K562 (cell line): ENCODE results near the gene GLP1R. TPM values are rescaled to one million over a fixed set of nuclear protein-coding genes. Genes with fewer than 3 reads are reported as not detected.

Experiments
- ATAC-seq: fragments of 200-7000 bp; cut with Tn5 transposase; 3 replicates; pipeline ENCODE4 v1.9.1; 2020; ENCODE audit warnings: moderate library complexity
- BruUV-seq: library from RNA; stranded (reverse); fragments of 400-500 nt; replicated peaks from 2 replicates; lab custom pipeline; 2021; lab: Mats Ljungman, UMichigan
- CTCF ChIA-PET: fragments of 300-600 bp; formaldehyde crosslinking; extraction: SDS; loops from one replicate; lab custom pipeline; 2021; ENCODE audit warnings: low intra/inter-chr PET ratio; lab: Yijun Ruan, JAX
- POLR2A ChIA-PET: fragments of 300-600, 350-650 bp; sonication (Branson Sonifier 250); formaldehyde crosslinking; extraction: SDS; loops from one replicate; lab custom pipeline; 2021; ENCODE audit warnings: antibody characterized with exemption, inconsistent platforms; lab: Yijun Ruan, JAX
- DNase-seq, 4 experiments: peaks; one replicate each; pipeline versions ENCODE4 v3.0.0 to v3.0.0-alpha.2; 2011 to 2018; ENCODE audit warnings: low spot score in 3 of 4, mixed read lengths in 3 of 4; ENCODE audit errors: extremely low read depth in 1 of 4
- FAIRE-seq: peaks from 2 replicates; lab custom pipeline; 2011; peaks lifted over from hg19 to GRCh38; lab: Jason Lieb, UNC
- H2AFZ ChIP-seq: 2 replicates; pipeline ENCODE4 v1.6.0; 2011; ENCODE audit warnings: low read depth, low read length, control low read depth, inconsistent platforms
- H3K27ac ChIP-seq: fragments of 200-600 bp; 3 replicates; pipeline ENCODE4 v1.8.0; 2011; ENCODE audit warnings: low read depth, mild to moderate bottlenecking, control low read depth, inconsistent platforms, low read length, moderate library complexity, mixed read lengths; ENCODE audit errors: extremely low read depth
- H3K27me3 ChIP-seq, 2 experiments: fragments of 300-600 bp in 1 of 2; 2 replicates in 1 of 2; 3 replicates in 1 of 2; pipeline versions ENCODE4 v1.6.0 to v1.8.0; 2011; ENCODE audit warnings: inconsistent platforms in 2 of 2, low read length in 2 of 2, mild to moderate bottlenecking in 1 of 2, mixed read lengths in 1 of 2, moderate library complexity in 1 of 2; ENCODE audit not compliant: control insufficient read depth in 2 of 2, insufficient read depth in 2 of 2
- H3K36me3 ChIP-seq: fragments of 300-600 bp; 3 replicates; pipeline ENCODE4 v1.8.0; 2011; ENCODE audit warnings: mild to moderate bottlenecking, low read length, inconsistent platforms; ENCODE audit not compliant: control insufficient read depth, insufficient read depth
- H3K4me1 ChIP-seq, 2 experiments: fragments of 200-600 bp in 1 of 2; replicated peaks in 1 of 2; 2 replicates in 1 of 2; 3 replicates in 1 of 2; pipeline versions ENCODE4 v1.5.1 to v1.8.0; 2011; ENCODE audit warnings: inconsistent platforms in 2 of 2, low read length in 2 of 2, mild to moderate bottlenecking in 1 of 2, mixed read lengths in 1 of 2, moderate library complexity in 1 of 2; ENCODE audit not compliant: control insufficient read depth in 2 of 2, insufficient read depth in 2 of 2
- H3K4me2 ChIP-seq: 2 replicates; pipeline ENCODE4 v1.6.1; 2011; ENCODE audit warnings: low read length, control low read depth, inconsistent platforms, mixed read lengths; ENCODE audit not compliant: insufficient read depth
- H3K4me3 ChIP-seq: fragments of 200-600 bp; sonication (generic), shearing (Covaris generic); 2 replicates; pipeline ENCODE4 v1.5.1; 2016; ENCODE audit warnings: control low read depth, inconsistent platforms
- H3K79me2 ChIP-seq: fragments of 200-600 bp; 3 replicates; pipeline ENCODE4 v1.8.0; 2011; ENCODE audit warnings: low read length, inconsistent platforms; ENCODE audit not compliant: control insufficient read depth, insufficient read depth
- H3K9ac ChIP-seq, 2 experiments: 2 replicates each; pipeline versions ENCODE4 v1.6.0 to v1.6.1; 2011; ENCODE audit warnings: low read depth in 2 of 2, low read length in 2 of 2, control low read depth in 1 of 2, inconsistent platforms in 1 of 2, mild to moderate bottlenecking in 1 of 2, mixed read lengths in 1 of 2; ENCODE audit not compliant: insufficient read depth in 1 of 2
- H3K9me1 ChIP-seq: one replicate; pipeline ENCODE4 v1.6.0; 2011; ENCODE audit warnings: inconsistent platforms, mild to moderate bottlenecking, low read length, moderate library complexity; ENCODE audit not compliant: control insufficient read depth, insufficient read depth
- H3K9me3 ChIP-seq: replicated peaks from 2 replicates; pipeline ENCODE4 v1.5.1; 2011; ENCODE audit warnings: low read depth, low read length, inconsistent platforms; ENCODE audit not compliant: control insufficient read depth, insufficient read depth
- H4K20me1 ChIP-seq: replicated peaks from 2 replicates; pipeline ENCODE4 v1.6.1; 2011; ENCODE audit warnings: low read length, inconsistent platforms, mixed read lengths; ENCODE audit not compliant: control insufficient read depth, insufficient read depth
- SNIP1 ChIP-seq: fragments of 450-650 bp; IDR thresholded peaks from 2 replicates; pipeline ENCODE4 v1.7.1; 2017; ENCODE audit warnings: low read depth, mild to moderate bottlenecking
- TAF15 ChIP-seq: fragments of 200-400 bp; formaldehyde crosslinking; IDR thresholded peaks from 2 replicates; pipeline ENCODE4 v1.6.1; 2017; ENCODE audit warnings: mild to moderate bottlenecking, low read depth, low read length, moderate library complexity
- ZNF76 ChIP-seq: fragments of 250-450 bp; sonication (Bioruptor Pico); IDR thresholded peaks from 2 replicates; pipeline ENCODE4 v1.4.0; 2020; ENCODE audit warnings: mild to moderate bottlenecking, moderate library complexity, borderline replicate concordance
- WGBS: fragments of 100-300 bp; shearing (Covaris generic); methylation state at CpG from one replicate; pipeline ENCODE4 v1.1.6; 2016; ENCODE audit warnings: low coverage, mixed read lengths; ENCODE audit not compliant: insufficient coverage; ENCODE audit errors: missing lambda C conversion rate; 5-methylcytosine and 5-hydroxymethylcytosine counted together
- in situ Hi-C: fragments of 300-500 bp; cut with MboI; formaldehyde crosslinking; loops from 4 replicates; pipeline ENCODE4 v1.15.0; 2018; ENCODE audit warnings: inconsistent platforms, mixed read lengths
- intact Hi-C: fragments of 100-400 bp; cut with micrococcal nuclease; formaldehyde crosslinking; loops from 2 replicates; pipeline ENCODE4 v1.14.2; 2022
- polyA plus RNA-seq, 8 experiments: library from polyadenylated mRNA; depleted of rRNA in 4 of 8; stranded (reverse) in 5 of 8; unstranded in 3 of 8; fragments of >200 nt; fragmentation: Nextera tagmentation in 2 of 8; fragmentation: Illumina TruSeq in 1 of 8; extraction: Ambion mirVana in 2 of 8; extraction: Trizol in 1 of 8; gene quantifications; 2 replicates each; pipeline versions ENCODE4 v1.2.1 to v1.2.3, GENCODE V29; 2011 to 2014; ENCODE audit warnings: inconsistent platforms in 1 of 8, missing spikeins in 1 of 8
- total RNA-seq, 7 experiments: library from RNA; depleted of rRNA in 6 of 7; stranded (reverse); fragments of >200 nt in 6 of 7; fragmentation: Illumina TruSeq in 2 of 7; extraction: Trizol in 2 of 7; gene quantifications; 2 replicates each; pipeline versions ENCODE4 v1.2.1 to v1.2.3, GENCODE V29; 2011 to 2021; ENCODE audit warnings: low replicate concordance in 1 of 7
- TF ChIP-seq, protein P1 (sequence below): sonication (generic); formaldehyde crosslinking; IDR thresholded peaks from 2 replicates; pipeline ENCODE4 v1.4.0; 2020; ENCODE audit warnings: mild to moderate bottlenecking, missing genetic modification reagents

GLP1R gene
- total and polyA plus RNA-seq, 9 of the 15 experiments (the other 6 are each of a cell fraction or from before 2014, with no cell fraction given), result not detected

DNA sequence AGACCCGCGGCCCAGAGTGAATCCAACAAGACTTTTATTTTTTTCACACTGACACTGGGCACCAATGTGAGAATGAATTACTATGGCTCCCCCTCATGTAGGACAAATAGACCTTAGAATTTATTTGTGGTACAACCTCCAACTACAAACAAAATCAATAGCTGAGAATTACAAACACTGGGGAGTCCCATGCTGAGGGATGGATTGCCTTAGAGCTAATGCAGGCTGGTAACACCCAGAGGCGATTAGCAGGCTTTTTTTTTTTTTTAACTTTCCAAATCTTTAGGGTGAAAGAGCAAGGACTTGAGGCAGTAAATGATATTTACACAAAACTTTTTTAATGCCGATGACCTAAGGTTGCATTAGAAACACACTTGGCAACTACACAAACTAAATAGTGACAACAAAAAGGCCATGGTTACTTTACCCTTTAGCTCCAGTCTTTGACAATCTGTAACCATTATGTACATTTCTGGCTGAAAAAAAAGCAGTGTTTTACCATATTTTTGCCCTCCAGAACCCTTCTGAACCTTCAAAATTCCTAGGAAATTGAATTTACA lies 44.6 kb downstream of the GLP1R start:
- Histone ChIP-seq H3K36me3 (no peaks in the 10 kb centered on the region), H3K79me2 (no peaks in the 10 kb centered on the region), H3K27me3 (peaks cover 21 to 28% of the 10 kb centered on the region in 2 experiments; a peak in 4 of 5 replicates), H3K4me3 (no peak overlapping the region), H3K9me1 (no peaks in the 10 kb centered on the region), H4K20me1 (peaks cover 4% of the 10 kb centered on the region; the same call in 1 of the 2 replicates), H3K4me2 (no peak overlapping the region), H2AFZ (no peak overlapping the region), H3K27ac (no peak overlapping the region), H3K4me1 (no peaks in the 10 kb centered on the region; a peak in 1 of 5 replicates), H3K9ac (no peak overlapping the region), H3K9me3 (no peaks in the 10 kb centered on the region)
- in situ Hi-C loops (no loop called here), intact Hi-C loops (loop anchor here (2.0 kb wide), 1 partner anchor 90 kb away; no protein-coding TSS in a partner anchor)
- ChIA-PET CTCF (no interaction called here), POLR2A (interaction anchor here (0.7 to 1.4 kb wide), 4 partner anchors 9 to 91 kb away, joined by 3 to 5 read pairs (median 4); no protein-coding TSS in a partner anchor)
- ATAC-seq (no peak), FAIRE-seq (no peak), DNase-seq (no peak)
- no TSS peak for BruUV-seq
- no peak for TF ChIP-seq ZNF76 (CRISPR knock-in tag)
- TF ChIP-seq, protein P1, sequence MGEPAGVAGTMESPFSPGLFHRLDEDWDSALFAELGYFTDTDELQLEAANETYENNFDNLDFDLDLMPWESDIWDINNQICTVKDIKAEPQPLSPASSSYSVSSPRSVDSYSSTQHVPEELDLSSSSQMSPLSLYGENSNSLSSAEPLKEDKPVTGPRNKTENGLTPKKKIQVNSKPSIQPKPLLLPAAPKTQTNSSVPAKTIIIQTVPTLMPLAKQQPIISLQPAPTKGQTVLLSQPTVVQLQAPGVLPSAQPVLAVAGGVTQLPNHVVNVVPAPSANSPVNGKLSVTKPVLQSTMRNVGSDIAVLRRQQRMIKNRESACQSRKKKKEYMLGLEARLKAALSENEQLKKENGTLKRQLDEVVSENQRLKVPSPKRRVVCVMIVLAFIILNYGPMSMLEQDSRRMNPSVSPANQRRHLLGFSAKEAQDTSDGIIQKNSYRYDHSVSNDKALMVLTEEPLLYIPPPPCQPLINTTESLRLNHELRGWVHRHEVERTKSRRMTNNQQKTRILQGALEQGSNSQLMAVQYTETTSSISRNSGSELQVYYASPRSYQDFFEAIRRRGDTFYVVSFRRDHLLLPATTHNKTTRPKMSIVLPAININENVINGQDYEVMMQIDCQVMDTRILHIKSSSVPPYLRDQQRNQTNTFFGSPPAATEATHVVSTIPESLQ (CRISPR knock-in tag), result no peak
- WGBS, result 6% methylated on average over 4 of the region's 4 CpGs

DNA sequence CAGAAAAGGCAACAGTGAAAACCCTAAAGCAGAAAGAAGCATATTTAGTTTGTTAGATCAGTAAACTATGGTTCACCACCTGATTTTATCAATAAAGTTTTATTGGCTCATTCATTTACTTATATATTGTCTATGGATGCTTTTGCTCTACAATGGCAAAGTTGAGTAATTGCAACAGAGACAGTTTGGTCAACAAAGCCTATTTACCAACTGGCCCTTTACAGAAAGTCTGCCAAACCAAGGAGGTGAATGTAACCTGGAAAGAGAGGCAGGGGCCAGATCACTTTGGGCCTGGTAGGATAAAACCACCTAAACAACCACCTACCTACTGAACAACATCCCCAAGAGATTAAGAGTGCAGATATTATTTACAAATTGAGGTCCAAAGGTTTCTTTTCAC lies 47.0 kb downstream of the GLP1R start:
- no peak for ATAC-seq
- no peak for TF ChIP-seq TAF15
- TF ChIP-seq SNIP1, result no peak

More for the DNA sequence above, 47.0 kb downstream of the GLP1R start:
- intact Hi-C loops, result no loop called here
- in situ Hi-C loops, result no loop called here
- Histone ChIP-seq H3K79me2 (no peaks in the 10 kb centered on the region), H4K20me1 (0 out of 2 replicates have a peak, but pooled peaks cover 3% of the 10 kb centered on the region), H3K9me1 (no peaks in the 10 kb centered on the region), H3K4me1 (no peaks in the 10 kb centered on the region), H3K36me3 (no peaks in the 10 kb centered on the region), H2AFZ (no peak overlapping the region), H3K9me3 (no peaks in the 10 kb centered on the region), H3K4me3 (no peak overlapping the region), H3K27me3 (peaks cover 9 to 20% of the 10 kb centered on the region in 2 experiments; a peak in 3 of 5 replicates), H3K4me2 (no peak overlapping the region), H3K9ac (no peak overlapping the region), H3K27ac (no peak overlapping the region)
- ChIA-PET POLR2A (no interaction called here), CTCF (no interaction called here)
- no peak for DNase-seq
- no peak for FAIRE-seq
- BruUV-seq, result no TSS peak
